CD4-positive, alpha-beta T cell treated with Interleukin-4 for 1 hour (primary cell): ENCODE results near the gene GNAL.

Source experiments
- DNase-seq, 2 donors: peaks; one replicate each; pipeline ENCODE4 v3.0.0-alpha.2; 2020 to 2022

GNAL gene

DNA sequence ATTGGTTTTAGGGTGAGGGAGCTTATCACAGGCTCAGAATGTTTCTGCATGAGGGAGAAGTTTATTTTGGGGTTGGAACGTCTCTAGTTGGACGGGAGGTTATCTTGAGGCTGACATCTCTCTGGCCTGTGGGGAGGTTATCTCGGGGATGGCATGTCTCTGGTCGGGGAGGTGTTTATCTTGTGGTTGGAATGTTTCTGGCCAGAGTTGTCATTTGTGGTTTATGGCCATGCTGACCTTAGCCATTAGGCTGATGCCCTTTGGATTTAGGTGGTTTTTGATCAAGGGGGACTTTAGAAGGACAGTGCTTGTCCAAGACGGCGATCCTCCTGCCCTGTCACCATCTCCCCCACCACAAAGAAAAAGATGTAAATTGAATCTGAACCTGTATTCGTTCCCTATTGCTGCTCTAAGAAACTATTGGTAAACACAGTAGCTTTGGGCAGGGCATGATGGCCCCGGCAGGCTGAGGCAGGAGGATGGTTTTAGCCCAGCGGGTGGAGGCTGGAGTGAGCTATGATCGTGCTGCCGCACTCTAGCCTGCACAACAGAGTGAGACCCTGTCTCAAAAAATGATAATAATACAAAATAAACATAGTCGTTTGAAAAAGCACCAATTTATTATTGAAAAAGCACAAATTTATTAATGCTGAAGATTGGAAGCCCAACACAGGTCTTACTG is 236.9 kb downstream of the GNAL start:
- DNase-seq: no peak

DNA sequence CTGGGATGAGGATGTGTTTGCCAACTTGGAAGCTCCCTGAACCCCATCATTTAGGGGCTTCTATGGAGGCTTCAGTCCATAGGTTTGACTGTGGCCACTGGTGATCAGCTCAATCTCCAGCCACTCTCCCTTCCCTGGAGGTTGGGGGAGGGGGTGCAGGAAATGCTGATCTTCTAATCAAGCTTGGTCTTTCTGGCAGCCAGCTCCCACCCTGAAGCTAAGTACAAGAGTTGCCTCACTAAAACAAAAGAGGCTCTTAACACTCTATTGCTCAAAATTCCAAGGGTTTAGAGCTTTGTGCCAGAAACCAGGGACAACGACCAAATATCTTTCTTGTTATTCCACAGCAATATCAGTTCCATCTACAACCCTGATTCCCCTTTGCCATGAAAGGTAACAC is 238.4 kb downstream of the GNAL start:
- DNase-seq: no peak

DNA sequence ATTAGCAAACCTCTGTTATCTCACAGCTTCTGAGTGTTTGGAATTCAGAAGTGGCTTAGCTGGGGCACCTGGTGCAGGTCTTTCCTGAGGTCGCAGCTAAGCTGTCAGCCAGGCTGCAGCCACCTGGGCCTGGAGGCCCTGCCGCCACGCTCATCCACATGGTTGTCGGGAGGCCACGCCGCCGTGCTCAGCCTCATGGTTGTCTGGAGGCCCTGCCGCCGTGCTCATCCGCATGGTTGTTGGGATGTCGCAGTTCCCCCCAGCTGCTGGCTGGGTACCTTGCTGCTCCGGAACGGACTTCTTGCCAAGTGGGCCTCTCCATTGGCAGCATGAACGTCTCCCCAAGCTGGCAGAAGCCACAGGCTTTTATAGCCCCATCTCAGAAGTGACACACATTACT is 243.3 kb downstream of the GNAL start:
- DNase-seq: no peak
